Endothelial cell (in vitro differentiated cells): ENCODE measurements around the gene AAGAB. TPM values are rescaled to one million over a fixed set of nuclear protein-coding genes. Genes with fewer than 3 reads are reported as not detected.
A peak's percentile ranks its signal among the peaks of the same experiment; 100 is the strongest.
"Not testable (repeated sequence)": the region's sequence is repeated elsewhere in the genome, so short reads cannot be mapped to it uniquely, and the experiment has no call there.

Experiments
- DNase-seq: peaks from one replicate; pipeline ENCODE4 v3.0.0; 2021; ENCODE audit warnings: low spot score
- H3K27ac Mint-ChIP-seq: one replicate; pipeline ENCODE4 v1.8.0; 2021; ENCODE audit warnings: mixed read lengths, inconsistent platforms; ENCODE audit not compliant: unreplicated experiment
- H3K27me3 Mint-ChIP-seq: one replicate; pipeline ENCODE4 v1.8.0; 2021; ENCODE audit warnings: mild to moderate bottlenecking, moderate library complexity, mixed read lengths, inconsistent platforms; ENCODE audit not compliant: unreplicated experiment
- H3K36me3 Mint-ChIP-seq: one replicate; pipeline ENCODE4 v1.8.0; 2021; ENCODE audit warnings: mild to moderate bottlenecking, low read depth, mixed read lengths, inconsistent platforms; ENCODE audit not compliant: unreplicated experiment
- H3K4me1 Mint-ChIP-seq: one replicate; pipeline ENCODE4 v1.8.0; 2021; ENCODE audit warnings: mild to moderate bottlenecking, mixed read lengths, inconsistent platforms; ENCODE audit not compliant: unreplicated experiment
- H3K4me3 Mint-ChIP-seq: one replicate; pipeline ENCODE4 v1.8.0; 2021; ENCODE audit warnings: mild to moderate bottlenecking, mixed read lengths, inconsistent platforms; ENCODE audit not compliant: unreplicated experiment
- H3K9me3 Mint-ChIP-seq: one replicate; pipeline ENCODE4 v1.8.0; 2021; ENCODE audit warnings: mixed read lengths, inconsistent platforms; ENCODE audit not compliant: unreplicated experiment
- total RNA-seq: library from RNA; stranded (reverse); fragmentation: NEBNext Ultra II Directional; extraction: Animal tissue kit (Norgen Biotek cat#: 25700); gene quantifications from one replicate; pipeline ENCODE4 v1.2.1, GENCODE V29; 2021; ENCODE audit not compliant: unreplicated experiment
- TF ChIP-seq, protein P1 (sequence below): fragments of 200-600 bp; sonication (generic); IDR thresholded peaks from one replicate; pipeline ENCODE4 v1.5.0; 2021; ENCODE audit warnings: antibody characterized with exemption; ENCODE audit not compliant: unreplicated experiment

Gene AAGAB
- total RNA-seq, 1 donor from 2014 or later = 40.6 TPM

GRCh38 chr15:67259806-67260205 is 5.3 kb upstream of the AAGAB start:
- TF ChIP-seq, protein P1, sequence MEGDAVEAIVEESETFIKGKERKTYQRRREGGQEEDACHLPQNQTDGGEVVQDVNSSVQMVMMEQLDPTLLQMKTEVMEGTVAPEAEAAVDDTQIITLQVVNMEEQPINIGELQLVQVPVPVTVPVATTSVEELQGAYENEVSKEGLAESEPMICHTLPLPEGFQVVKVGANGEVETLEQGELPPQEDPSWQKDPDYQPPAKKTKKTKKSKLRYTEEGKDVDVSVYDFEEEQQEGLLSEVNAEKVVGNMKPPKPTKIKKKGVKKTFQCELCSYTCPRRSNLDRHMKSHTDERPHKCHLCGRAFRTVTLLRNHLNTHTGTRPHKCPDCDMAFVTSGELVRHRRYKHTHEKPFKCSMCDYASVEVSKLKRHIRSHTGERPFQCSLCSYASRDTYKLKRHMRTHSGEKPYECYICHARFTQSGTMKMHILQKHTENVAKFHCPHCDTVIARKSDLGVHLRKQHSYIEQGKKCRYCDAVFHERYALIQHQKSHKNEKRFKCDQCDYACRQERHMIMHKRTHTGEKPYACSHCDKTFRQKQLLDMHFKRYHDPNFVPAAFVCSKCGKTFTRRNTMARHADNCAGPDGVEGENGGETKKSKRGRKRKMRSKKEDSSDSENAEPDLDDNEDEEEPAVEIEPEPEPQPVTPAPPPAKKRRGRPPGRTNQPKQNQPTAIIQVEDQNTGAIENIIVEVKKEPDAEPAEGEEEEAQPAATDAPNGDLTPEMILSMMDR = no peak
- Mint-ChIP-seq H3K4me3 (no peak overlapping the region), H3K27ac (no peak overlapping the region), H3K36me3 (no peaks in the 10 kb centered on the region), H3K27me3 (peaks cover 5% of the 10 kb centered on the region), H3K4me1 (peaks cover 4% of the 10 kb centered on the region), H3K9me3 (no peaks in the 10 kb centered on the region)
- DNase-seq = no peak

GRCh38 chr15:67259379-67259778 is 4.9 kb upstream of the AAGAB start:
- Mint-ChIP-seq H3K9me3 (no peaks in the 10 kb centered on the region), H3K4me1 (peaks cover 6% of the 10 kb centered on the region), H3K36me3 (no peaks in the 10 kb centered on the region), H3K27ac (no peak overlapping the region), H3K4me3 (no peak overlapping the region), H3K27me3 (peaks cover 5% of the 10 kb centered on the region)
- no peak for DNase-seq
- TF ChIP-seq, protein P1 = no peak

DNA sequence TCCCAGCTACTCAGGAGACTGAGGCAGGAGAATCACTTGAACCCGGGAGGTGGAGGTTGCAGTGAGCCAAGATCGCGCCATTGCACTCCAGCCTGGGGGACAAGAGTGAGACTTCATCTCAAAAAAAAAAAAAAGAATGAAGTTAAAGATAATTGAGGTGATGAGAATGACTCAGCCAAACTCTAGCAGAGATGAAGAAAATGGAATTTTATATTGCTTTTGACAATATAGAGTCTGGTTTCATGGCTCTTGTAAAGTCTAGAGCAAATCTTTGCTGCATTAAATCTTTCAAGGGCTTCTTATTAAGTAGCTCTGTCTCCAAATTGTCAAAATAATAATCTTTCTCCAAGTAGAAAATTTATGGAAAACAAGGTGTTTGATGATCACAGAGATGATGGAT is 4.0 kb upstream of the AAGAB start:
- not testable (repeated sequence) for H3K36me3 Mint-ChIP-seq, DNase-seq, H3K9me3 Mint-ChIP-seq, H3K4me3 Mint-ChIP-seq, H3K27ac Mint-ChIP-seq, H3K27me3 Mint-ChIP-seq
- peaks cover 11% of the 10 kb centered on the region for H3K4me1 Mint-ChIP-seq

- Mint-ChIP-seq H3K4me3 (peak overlapping the region; percentile 16), H3K36me3 (peaks cover 4% of the 10 kb centered on the region), H3K4me1 (peaks cover 20% of the 10 kb centered on the region), H3K27me3 (peaks cover 5% of the 10 kb centered on the region), H3K27ac (no peak overlapping the region), H3K9me3 (no peaks in the 10 kb centered on the region)
- TF ChIP-seq, protein P1 = no peak
- no peak for DNase-seq
Measured at GRCh38 chr15:67256051-67256450, 1.6 kb upstream of the AAGAB start.

- Mint-ChIP-seq H3K27me3 (peaks cover 5% of the 10 kb centered on the region), H3K4me3 (peak overlapping the region; percentile 97), H3K9me3 (no peaks in the 10 kb centered on the region), H3K36me3 (peaks cover 4% of the 10 kb centered on the region), H3K4me1 (peaks cover 20% of the 10 kb centered on the region), H3K27ac (peak overlapping the region; percentile 99)
- TF ChIP-seq, protein P1 = no peak
- no peak for DNase-seq
Measured at GRCh38 chr15:67253549-67254237, 768 bp downstream of the AAGAB start.
